GM23338 (cell line): ENCODE results near the gene SLC13A4. TPM values are rescaled to one million over a fixed set of nuclear protein-coding genes. Genes with fewer than 3 reads are reported as not detected.
A peak's percentile ranks its signal among the peaks of the same experiment; 100 is the strongest.

ENCODE experiments used
- ATAC-seq: fragments of 200-7000 bp; cut with Tn5 transposase; 3 replicates; pipeline ENCODE4 v1.9.1; 2020
- DNase-seq: peaks from one replicate; pipeline ENCODE4 v3.0.0-alpha.2; 2015; ENCODE audit warnings: low spot score
- H2AFZ ChIP-seq: fragments of 200-600 bp; sonication (generic); 2 replicates; pipeline ENCODE4 v1.8.0; 2016; ENCODE audit warnings: antibody characterized with exemption, mild to moderate bottlenecking, moderate library complexity
- H3F3A ChIP-seq: fragments of 200-600 bp; sonication (generic); replicated peaks from 2 replicates; pipeline ENCODE4 v1.8.0; 2017; ENCODE audit warnings: antibody characterized with exemption, mixed run types, low read depth
- H3K27ac ChIP-seq: fragments of 200-600 bp; sonication (generic); 2 replicates; pipeline ENCODE4 v1.6.1; 2016; ENCODE audit warnings: low read depth
- H3K27me3 ChIP-seq: fragments of 200-600 bp; sonication (generic); 2 replicates; pipeline ENCODE4 v1.8.0; 2016; ENCODE audit warnings: mild to moderate bottlenecking, mixed run types, moderate library complexity; ENCODE audit not compliant: insufficient read depth
- H3K36me3 ChIP-seq: fragments of 200-600 bp; sonication (generic); 2 replicates; pipeline ENCODE4 v1.8.0; 2016; ENCODE audit warnings: mild to moderate bottlenecking; ENCODE audit not compliant: insufficient read depth
- H3K4me1 ChIP-seq: fragments of 200-600 bp; sonication (generic); 2 replicates; pipeline ENCODE4 v1.8.0; 2016; ENCODE audit warnings: mild to moderate bottlenecking, moderate library complexity; ENCODE audit not compliant: insufficient read depth
- H3K4me2 ChIP-seq: fragments of 200-600 bp; sonication (generic); 2 replicates; pipeline ENCODE4 v1.7.1; 2017; ENCODE audit warnings: mixed run types
- H3K4me3 ChIP-seq: fragments of 200-600 bp; sonication (generic); 2 replicates; pipeline ENCODE4 v1.6.1; 2016; ENCODE audit warnings: mixed run types
- H3K79me2 ChIP-seq: fragments of 200-600 bp; sonication (generic); replicated peaks from 2 replicates; pipeline ENCODE4 v1.8.0; 2017; ENCODE audit warnings: mild to moderate bottlenecking; ENCODE audit not compliant: insufficient read depth
- H3K9me2 ChIP-seq: fragments of 200-600 bp; sonication (generic); 2 replicates; pipeline ENCODE4 v1.8.0; 2017; ENCODE audit not compliant: insufficient read depth
- H4K20me1 ChIP-seq: fragments of 200-600 bp; sonication (generic); replicated peaks from 2 replicates; pipeline ENCODE4 v1.8.0; 2017; ENCODE audit warnings: mild to moderate bottlenecking; ENCODE audit not compliant: insufficient read depth
- H3K27ac Mint-ChIP-seq: 2 replicates; pipeline ENCODE4 v1.8.0; 2020; ENCODE audit warnings: inconsistent platforms, mild to moderate bottlenecking, moderate library complexity, mixed read lengths
- H3K27me3 Mint-ChIP-seq: 3 replicates; pipeline ENCODE4 v1.8.0; 2022; ENCODE audit warnings: low read depth, mild to moderate bottlenecking, moderate library complexity, mixed read lengths, inconsistent platforms; ENCODE audit not compliant: insufficient read depth, poor library complexity
- H3K36me3 Mint-ChIP-seq: 3 replicates; pipeline ENCODE4 v1.8.0; 2021; ENCODE audit warnings: low read depth, mild to moderate bottlenecking, inconsistent platforms, moderate library complexity, mixed read lengths
- H3K4me1 Mint-ChIP-seq: 3 replicates; pipeline ENCODE4 v1.8.0; 2020; ENCODE audit warnings: mild to moderate bottlenecking, inconsistent platforms, mixed read lengths
- H3K4me3 Mint-ChIP-seq: 3 replicates; pipeline ENCODE4 v1.8.0; 2021; ENCODE audit warnings: moderate library complexity, mild to moderate bottlenecking, inconsistent platforms, mixed read lengths
- H3K9me3 Mint-ChIP-seq: 3 replicates; pipeline ENCODE4 v1.8.0; 2020; ENCODE audit warnings: moderate library complexity, mild to moderate bottlenecking, inconsistent platforms, mixed read lengths
- ZNF462 ChIP-seq: fragments of 250-450 bp; sonication (Bioruptor Pico); IDR thresholded peaks from 2 replicates; pipeline ENCODE4 v1.5.0; 2020; ENCODE audit warnings: mild to moderate bottlenecking, moderate library complexity
- polyA plus RNA-seq: library from polyadenylated mRNA; unstranded; fragments of >200 nt; fragmentation: Nextera tagmentation; extraction: Ambion mirVana; gene quantifications from 2 replicates; pipeline ENCODE4 v1.2.1, GENCODE V29; 2016
- total RNA-seq: library from RNA; depleted of rRNA; stranded (reverse); fragments of >200 nt; shearing (Covaris generic); gene quantifications from 2 replicates; pipeline ENCODE4 v1.2.3, GENCODE V29; 2014
- TF ChIP-seq, protein P1 (sequence below), 2 experiments: fragments of 200-600 bp in 1 of 2; sonication (generic) in 1 of 2; conservative IDR thresholded peaks; 2 replicates each; pipeline versions ENCODE4 v1.5.1 to v1.6.1; 2016 to 2017; ENCODE audit warnings: antibody characterized with exemption in 2 of 2, low read depth in 2 of 2, mild to moderate bottlenecking in 2 of 2, moderate library complexity in 1 of 2

Gene SLC13A4
- total and polyA plus RNA-seq, 2 experiments from 2014 or later = 1.7 to 2.3 TPM

DNA sequence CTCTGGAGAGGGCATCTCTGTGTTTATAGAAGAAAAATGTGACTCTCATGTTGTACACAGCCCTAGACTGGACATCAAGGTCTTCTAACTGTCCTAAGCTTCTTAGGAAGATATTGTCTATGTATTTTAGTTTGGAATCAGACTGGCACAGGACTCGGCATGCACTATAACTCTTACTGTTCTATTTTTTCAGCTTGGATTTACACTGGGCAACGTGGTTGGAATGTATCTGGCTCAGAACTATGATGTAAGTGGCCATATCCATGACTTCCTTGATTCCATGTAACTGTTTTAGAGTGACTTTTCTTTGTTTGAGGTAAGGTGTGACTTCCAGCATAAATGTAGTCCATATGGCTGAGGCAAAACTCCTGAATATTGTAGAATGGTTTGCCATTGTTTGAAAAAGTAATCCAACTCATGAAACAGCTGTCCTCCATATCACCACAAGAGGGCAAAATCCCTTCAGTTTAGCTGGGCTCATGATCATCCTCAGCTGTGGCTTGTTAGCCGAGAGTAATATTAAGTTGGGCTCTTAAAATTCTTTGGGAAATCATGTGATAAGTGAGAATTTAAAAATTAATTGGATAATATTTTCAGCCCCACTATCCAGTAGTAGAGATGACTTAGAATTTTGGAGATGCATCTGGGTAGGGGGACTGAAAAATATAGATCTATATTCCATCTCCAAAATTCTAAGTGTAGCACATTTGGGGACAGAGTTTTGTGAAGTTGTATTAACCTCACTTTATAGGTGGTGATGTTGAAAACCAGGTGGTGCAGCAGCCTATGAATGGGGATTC is 55.2 kb downstream of the SLC13A4 start:
- TF ChIP-seq ZNF462 (CRISPR knock-in tag) = no peak
- TF ChIP-seq, protein P1, sequence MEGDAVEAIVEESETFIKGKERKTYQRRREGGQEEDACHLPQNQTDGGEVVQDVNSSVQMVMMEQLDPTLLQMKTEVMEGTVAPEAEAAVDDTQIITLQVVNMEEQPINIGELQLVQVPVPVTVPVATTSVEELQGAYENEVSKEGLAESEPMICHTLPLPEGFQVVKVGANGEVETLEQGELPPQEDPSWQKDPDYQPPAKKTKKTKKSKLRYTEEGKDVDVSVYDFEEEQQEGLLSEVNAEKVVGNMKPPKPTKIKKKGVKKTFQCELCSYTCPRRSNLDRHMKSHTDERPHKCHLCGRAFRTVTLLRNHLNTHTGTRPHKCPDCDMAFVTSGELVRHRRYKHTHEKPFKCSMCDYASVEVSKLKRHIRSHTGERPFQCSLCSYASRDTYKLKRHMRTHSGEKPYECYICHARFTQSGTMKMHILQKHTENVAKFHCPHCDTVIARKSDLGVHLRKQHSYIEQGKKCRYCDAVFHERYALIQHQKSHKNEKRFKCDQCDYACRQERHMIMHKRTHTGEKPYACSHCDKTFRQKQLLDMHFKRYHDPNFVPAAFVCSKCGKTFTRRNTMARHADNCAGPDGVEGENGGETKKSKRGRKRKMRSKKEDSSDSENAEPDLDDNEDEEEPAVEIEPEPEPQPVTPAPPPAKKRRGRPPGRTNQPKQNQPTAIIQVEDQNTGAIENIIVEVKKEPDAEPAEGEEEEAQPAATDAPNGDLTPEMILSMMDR (conservative IDR thresholded peaks at IDR 0.05; ENCODE audit: low read depth in 2 of 2) = peak; percentile 83 to 91
- peaks cover 65% of the 10 kb centered on the region for H3K79me2 ChIP-seq
- no peaks in the 10 kb centered on the region for H3K27me3 Mint-ChIP-seq
- H3K27ac Mint-ChIP-seq = peak overlapping the region; percentile 46
- no peaks in the 10 kb centered on the region; the same call in 2 of the 3 replicates for H3K9me3 Mint-ChIP-seq
- peaks cover 28% of the 10 kb centered on the region for H3K36me3 Mint-ChIP-seq
- no peaks in the 10 kb centered on the region for H3K9me2 ChIP-seq
- H3K4me3 ChIP-seq = no peak overlapping the region
- H3K27me3 ChIP-seq = no peaks in the 10 kb centered on the region
- H2AFZ ChIP-seq = no peak overlapping the region
- peak; percentile 84 for ATAC-seq
- H3K4me2 ChIP-seq = no peak overlapping the region
- 0 out of 2 replicates have a peak, but pooled peaks cover 5% of the 10 kb centered on the region for H4K20me1 ChIP-seq
- H3K27ac ChIP-seq = no peak overlapping the region
- no peaks in the 10 kb centered on the region for H3F3A ChIP-seq
- no peaks in the 10 kb centered on the region for H3K4me1 ChIP-seq
- no peak overlapping the region for H3K4me3 Mint-ChIP-seq
- DNase-seq = peak; percentile 78
- no peaks in the 10 kb centered on the region for H3K36me3 ChIP-seq
- H3K4me1 Mint-ChIP-seq = peaks cover 6% of the 10 kb centered on the region
